LNCAP (cell line): ENCODE results near the gene ITCH.

Experiments used
- TF ChIP-seq, protein P1 (sequence below): fragments of 450-650 bp; IDR thresholded peaks from 2 replicates; pipeline ENCODE4 v1.5.1; 2017; ENCODE audit warnings: mild to moderate bottlenecking

ITCH gene

DNA sequence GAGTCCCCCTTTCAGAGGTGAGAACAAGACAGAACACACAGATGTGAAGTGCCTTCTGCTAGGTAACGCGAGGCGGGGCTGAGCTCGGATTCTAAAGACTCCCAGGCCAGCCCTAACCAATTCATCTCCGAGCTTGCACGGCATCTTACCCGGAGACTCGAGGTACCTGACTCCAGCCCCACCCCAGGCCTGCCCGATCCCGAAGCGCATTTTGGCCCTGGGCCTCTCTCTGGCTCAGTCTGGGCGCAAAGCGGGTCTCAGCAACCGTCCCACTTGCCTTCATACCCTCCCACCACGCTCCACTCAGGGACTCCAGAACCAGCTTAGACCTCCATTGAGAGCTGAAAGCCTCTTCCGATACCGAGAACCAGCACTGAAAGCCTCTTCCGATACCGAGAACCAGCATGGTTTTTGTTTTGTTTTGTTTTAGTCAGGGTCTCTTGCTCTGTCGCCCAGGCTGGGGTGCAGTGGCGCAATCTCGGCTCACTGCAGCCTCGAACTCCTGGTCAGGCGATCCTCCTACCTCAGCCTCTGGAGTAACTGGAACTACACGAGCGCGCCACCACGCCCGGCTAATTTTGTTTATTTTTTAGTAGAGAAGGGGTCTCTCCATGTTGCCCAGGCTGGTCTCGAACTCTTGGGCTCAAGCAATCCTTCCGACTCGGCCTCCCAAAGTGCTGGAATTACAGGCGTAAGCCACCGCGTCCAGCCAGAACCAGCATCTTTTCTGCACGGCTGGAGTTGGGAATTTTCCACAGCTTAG, 152.6 kb downstream of the ITCH start:
- TF ChIP-seq, protein P1, sequence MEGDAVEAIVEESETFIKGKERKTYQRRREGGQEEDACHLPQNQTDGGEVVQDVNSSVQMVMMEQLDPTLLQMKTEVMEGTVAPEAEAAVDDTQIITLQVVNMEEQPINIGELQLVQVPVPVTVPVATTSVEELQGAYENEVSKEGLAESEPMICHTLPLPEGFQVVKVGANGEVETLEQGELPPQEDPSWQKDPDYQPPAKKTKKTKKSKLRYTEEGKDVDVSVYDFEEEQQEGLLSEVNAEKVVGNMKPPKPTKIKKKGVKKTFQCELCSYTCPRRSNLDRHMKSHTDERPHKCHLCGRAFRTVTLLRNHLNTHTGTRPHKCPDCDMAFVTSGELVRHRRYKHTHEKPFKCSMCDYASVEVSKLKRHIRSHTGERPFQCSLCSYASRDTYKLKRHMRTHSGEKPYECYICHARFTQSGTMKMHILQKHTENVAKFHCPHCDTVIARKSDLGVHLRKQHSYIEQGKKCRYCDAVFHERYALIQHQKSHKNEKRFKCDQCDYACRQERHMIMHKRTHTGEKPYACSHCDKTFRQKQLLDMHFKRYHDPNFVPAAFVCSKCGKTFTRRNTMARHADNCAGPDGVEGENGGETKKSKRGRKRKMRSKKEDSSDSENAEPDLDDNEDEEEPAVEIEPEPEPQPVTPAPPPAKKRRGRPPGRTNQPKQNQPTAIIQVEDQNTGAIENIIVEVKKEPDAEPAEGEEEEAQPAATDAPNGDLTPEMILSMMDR: no peak

- TF ChIP-seq, protein P1: no peak
These were observed 153.4 kb downstream of the ITCH start, which contains the start of gene DYNLRB1 for GRCh38 chr20:34516247-34517113. TSS of gene DYNLRB1 (plus strand) at chr20:34516422. CDS start at chr20:34516459, 37 bp downstream.

DNA sequence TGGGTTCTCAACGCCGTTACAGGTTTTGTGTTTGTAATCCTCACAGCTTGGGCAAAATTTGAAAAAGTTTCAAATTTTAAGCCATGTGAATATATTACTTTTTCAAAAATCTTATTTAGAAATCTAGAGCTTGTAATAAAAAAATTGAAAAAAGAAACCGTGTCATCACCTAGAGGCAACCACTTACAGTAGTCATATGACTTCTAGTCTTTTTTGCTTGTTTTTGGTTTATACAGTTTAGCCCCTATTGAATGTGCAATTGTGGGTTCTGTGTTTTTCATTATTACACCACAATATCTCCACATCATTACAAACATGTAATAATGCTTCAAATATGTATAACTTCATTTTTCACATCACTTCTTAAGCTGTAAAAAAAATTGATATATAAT, 154.0 kb downstream of the ITCH start:
- TF ChIP-seq, protein P1: no peak

DNA sequence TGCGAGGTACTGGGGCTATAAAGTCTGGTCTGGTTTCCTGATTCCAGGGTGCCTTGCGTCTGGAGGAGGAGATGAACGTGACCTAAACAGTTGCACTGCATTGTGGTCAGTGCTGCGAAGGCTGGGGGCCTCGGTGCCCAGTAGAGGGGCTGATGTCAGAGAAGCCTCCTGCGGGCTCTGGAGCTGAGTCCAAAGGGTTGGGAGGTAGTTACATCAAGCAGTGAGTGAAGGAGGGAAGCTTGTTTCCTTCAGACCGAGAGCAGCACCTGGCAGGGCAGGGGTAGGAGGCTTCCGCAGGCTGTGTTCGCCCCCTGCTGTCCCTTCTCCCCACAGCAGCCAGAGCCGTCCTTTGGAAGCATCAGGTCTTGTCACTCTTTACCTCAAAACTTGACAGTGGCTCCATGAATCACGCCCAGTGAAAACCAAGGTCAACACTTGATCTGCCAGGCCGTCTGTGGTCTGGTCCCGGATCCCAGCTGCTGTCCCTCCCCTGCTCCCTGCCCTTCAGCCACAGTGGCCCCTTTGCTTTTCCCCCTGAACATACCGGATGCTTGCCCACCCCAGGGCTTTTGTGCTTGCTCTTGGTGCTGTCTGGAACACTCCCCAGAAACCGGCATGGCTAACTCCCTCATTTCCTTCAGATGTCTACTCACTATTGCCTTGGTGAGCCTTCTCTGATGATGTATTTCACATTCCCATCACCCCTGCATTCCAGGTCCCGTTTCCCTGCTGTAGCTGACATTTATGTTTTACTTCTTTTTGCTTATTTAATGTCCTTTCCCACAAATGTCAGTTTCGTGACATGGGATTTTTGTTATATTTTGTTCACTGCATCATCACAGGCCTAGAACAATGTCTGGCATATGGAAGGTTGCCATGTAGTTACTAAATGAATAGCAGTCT, 160.1 kb downstream of the ITCH start:
- TF ChIP-seq, protein P1: peak; percentile 58

DNA sequence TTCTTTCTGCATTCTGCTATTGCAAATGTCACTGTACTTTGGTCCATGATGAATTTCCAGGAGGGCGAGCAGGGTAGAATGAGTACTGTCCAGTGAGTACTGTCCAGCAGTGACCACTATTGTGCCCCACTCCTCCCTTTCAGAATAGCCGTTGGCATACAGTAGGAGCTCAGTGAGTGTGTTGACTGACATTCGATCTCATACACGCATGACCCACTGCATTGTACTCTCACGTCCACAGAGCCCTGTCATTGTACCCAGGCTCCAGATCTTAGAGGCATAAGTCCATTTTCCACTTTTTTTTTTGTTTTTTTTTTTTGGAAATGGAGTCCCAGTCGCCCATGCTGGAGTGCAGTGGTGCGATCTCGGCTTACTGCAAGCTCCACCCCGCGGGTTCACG, 161.4 kb downstream of the ITCH start:
- TF ChIP-seq, protein P1: no peak

GRCh38 chr20:34525342-34525708, 162.3 kb downstream of the ITCH start:
- TF ChIP-seq, protein P1: no peak
